ENCODE results near the gene MED26.

The MED26 gene

DNA sequence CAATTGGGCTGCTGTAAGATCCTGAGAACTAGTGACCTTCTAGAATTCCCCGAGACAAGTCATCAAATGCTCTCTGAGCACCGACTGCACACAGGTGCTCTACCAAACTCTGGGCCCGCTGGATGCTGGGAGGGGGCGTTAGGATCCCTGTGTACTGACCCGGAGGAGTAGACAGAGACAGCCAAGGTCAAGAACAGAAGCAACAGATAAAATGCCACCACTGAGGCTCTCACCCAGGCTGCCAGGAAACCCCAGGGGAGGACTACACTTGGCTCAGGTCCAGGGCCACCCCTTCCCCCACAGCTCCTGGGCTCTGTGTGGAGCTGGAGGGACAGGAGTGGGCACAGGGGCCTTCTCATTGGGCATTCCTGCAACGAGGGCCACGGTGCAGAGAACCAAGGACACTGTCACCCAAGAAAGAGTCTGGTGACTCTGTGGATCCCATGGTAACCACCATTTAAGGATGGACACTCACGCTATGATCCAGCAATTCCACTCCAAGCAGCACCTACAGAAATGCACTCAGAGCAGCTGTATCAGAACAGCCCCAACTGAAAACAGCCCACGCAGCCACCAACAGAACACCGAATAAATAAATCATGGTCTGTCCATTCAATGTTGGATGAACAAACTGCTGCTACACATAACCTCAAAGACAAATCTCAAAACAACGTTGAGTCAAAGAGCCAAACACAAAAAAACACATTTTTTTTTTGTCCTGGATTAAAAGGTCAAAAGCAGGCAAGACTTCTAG is 39.0 kb downstream of the MED26 start:
- DNase-seq (ENCODE audit: low read depth), result no peak

DNA sequence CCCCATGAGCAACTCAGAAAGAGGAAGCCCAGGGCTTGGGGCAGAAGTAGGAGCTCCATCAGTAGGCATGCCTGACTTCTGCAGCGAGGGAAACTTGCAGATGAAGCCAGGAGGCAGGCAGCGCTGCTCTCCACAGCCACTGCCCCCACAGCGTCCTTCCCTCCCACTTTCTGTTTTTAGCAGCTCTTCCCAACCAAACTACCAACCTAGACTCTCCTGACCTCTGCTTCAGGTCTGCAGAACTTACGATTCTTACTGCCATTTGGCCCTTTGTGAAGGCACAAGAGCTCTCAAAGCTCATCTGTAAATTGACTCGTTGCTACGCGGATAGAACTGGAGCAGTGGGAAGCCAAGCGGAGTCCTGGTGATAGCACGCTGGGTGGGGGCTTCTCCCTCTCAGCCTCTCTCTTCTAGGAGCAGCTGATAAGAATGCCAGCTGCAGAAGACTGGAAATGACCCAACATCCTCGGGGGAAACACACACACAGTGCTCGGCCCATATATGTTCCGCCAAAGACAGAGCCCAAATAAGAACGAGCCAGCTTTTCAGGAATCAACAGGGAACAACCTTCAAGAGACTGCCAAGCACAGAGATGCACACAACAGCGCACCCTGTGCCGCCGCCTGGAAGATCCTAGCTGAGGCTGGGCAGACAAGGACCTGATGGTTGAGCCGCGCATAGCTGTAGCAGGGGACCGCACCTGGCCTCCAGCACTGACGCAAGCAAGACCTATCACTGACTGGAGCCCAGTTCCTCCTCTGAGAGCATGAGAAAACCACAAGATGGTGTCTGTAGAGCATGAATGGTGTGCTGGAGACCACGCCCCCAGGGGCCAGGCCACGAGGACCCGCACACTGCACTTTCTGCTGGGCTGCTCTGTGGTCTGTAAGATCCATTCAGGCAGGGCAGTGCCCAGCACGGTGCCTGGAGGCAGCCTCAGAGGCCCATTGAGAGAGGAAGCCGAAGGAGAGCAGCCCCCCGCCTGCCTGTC is 39.9 kb downstream of the MED26 start:
- DNase-seq (ENCODE audit: low read depth), result no peak

DNA sequence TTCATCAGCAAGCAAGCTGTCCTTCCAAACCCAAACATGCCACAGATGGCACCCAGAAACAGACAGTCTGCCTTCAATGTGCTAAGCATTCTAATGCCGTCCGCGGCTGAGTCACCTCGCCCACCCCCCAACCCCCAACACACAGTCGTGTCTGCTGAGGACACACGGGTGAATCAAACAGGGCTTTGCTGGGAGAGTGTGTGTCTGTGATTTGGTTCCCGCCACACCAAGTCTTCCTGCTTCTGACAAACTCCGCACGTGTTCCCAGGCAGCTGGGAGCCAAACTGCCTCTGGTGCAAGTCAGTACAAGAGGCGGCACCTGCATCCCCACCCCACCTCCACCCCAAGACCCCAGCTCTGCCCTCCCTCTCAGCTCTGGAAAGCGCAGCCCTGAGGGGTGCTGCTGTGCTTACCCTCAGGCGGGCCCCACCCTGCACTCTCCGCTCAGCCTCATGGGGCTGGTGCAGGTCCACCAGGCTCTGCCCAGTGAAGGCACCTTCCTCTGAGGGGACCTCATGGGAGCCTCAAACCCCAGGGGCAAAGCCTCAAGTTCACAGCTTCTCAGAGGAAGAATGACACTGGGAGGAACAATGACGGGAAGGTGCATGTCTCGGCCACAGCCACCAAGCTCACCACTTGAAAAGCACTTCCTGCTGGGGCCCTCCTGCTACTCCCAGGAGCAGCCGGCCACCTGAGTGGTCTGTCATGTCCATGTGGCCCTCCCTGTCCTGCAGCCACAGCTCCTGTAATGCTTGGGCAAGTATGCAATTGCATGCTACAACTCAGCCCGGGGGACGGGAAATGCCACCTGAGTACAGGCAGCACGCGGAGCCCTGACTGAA is 40.8 kb downstream of the MED26 start:
- no peak for DNase-seq (ENCODE audit: low read depth)

DNA sequence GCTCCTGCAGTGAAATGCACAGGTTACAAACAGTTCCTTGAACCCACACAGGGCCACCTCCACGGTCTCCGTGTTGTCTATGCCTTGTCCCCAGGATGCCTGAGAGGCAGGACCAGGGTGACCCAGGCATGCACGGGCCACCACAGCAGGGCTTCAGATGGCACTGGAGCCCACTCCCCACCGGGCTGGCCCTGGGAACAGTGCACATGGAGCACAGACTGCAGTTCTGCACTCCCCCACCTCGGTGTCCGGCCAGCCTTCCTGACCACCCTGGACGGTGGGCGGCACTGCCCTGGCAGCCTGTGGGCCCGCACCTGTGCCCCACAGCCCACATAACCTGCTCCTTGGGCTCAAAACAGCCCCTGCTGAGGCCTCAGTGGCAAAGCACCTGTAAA is 41.5 kb downstream of the MED26 start:
- no peak for DNase-seq (ENCODE audit: low read depth)

DNA sequence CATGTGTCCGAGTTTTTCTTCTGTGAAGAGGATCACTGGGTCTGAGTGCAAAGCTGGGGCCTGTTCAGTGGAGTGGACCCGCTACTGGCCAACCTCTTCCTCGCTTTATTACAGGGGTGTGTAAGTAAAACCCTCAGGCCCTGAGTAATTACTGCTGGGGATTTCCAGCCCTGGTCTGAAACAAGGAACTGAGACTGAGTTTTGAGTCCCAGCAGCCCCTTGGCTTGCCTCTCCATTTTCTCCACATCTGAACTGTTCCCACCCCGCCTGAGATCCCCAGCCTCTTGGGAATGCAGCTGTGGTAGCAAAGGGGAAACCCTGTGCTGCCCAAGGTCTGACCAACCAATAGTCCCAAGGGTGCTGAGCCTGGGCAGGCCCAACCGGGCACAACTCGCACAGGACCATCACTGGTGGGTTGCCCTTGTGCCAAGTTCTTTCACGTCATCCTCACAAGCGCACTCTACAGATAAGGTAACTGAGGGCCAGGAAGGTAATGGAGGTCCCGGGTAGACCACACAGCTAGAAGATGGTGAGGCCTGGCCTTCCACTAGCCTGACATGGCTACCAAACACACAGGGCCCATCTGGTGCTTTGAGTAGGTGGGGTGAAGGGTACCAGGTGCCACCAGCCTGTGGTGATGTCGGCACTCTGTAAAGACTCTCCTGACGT is 42.1 kb downstream of the MED26 start:
- DNase-seq (ENCODE audit: low read depth), result no peak

DNA sequence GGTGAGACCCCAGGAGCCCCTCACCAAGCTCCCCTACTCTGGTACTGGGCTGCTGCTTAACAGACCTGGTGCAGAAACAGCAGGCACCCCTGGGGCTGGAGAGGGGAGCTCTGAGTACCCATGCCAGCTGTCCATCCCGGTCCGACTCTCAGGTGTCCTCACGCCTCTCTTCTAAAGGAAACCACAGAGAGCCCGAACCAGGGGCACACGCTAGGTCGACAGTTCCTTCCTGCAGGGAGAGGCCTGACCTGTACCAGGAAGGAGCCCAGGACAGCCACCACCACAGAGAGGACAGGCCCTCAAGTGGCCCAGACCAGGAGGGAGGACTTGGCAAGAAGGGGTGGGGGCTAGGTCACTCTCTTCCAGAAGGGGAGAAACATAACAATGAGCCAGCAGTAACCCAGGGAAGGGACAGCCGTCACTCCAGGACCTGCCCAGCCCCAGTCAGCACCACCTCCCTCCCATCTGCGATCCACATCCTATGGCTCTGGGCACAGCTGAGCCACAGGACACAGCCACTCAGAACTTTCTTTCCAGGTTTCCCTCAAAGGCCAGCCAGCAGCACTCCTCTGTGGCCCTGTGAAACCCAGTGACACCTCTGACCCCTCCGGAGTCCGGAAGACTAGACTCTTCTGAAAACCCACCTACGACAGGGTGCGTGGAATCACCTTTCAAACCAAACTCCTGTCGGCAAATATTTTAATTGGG is 42.8 kb downstream of the MED26 start:
- DNase-seq (ENCODE audit: low read depth), result no peak

DNA sequence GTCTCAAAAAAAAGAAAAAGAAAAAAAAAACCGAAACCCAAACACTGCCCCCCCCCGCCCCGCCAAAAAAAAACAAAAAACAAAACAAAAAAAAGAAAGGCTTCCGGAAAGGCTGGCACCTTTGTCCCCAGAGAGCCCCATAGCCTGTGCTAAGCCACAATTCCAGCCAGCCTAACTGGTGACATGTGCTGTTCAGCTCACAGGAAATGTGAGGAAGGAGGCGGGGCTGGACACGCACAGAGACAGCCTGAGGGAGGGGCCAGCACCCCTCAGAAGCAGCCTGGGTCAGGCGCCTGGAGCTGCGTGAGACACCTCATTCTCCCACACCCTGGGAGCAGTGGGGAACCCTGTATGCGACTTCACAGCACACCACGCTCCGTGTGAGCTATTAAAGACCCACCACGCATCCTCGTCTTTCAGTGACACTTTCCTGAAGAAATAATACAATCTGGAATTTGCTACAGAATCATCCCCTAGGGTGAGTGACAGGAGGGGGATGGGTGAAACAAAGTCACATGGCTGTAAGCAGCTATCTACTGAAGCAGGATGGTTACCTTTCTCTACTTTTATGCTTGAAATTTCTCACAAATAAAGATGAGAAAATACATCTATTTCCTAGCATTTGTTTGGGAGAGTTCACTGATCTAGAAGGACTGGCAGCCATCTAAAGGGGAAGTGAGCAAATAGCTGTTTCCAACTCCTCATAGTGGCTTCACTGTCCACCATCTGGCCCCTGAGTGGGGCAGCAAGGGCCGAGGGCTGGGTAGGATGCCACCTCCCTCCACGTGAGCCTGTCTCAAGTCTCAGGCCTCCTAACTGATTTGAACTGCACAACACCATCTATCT is 43.5 kb downstream of the MED26 start:
- peak; percentile 69 for DNase-seq (ENCODE audit: low read depth)

DNA sequence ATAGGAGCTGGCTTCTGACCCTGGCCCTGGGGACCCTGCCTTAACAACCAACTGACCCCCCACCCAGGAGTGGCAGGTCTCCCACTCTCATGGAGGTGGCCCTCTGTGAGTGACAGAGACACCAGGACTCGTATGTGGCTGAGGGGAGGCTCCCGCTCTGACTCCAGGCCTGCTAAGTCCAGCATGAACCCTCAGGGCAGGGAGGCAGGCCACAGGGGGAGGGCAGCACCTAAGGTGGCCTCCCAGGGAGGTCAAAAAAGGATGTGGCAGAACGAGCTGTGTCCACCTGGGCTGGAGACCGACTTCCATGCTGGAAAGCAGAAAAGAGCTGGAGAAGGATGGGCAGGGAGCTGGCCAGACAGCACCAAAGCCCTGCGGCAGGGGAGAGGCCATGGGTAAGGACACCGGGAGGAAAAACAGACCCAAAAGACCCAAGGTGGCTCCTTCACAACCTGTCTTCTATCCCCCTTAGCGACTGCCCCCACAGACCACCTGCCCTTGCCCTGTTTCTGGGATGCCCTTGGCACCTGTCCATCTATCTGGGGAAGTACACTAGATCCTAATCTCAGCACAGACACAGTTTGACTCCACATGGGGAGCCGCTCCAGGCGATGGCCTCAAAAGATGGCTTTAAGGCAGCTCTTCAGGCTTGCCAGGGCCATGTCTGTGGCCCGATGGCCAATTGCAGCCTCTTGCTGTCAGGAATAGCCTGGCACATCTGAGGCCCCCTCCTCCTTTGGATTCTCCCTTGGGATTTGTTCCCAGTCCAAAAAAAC is 45.3 kb downstream of the MED26 start:
- DNase-seq (ENCODE audit: low read depth), result no peak

DNA sequence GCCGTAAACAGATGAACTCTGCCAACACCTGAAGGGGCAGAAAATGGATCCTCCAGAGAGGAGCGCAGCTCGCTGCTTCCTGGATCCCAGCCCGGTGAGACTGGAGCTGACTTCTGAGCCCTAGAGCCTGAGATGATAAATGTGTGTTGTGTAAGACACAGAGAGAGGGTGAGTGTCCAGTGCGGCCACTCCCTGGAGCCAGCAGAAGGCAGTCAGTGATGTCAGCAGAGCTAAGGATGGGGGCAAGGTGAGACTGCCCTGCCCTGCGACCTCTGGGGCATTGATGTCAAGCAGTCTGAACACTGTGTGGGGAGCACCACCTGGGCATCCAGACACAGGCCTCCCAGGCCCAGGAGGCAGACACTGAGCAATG is 46.0 kb downstream of the MED26 start:
- DNase-seq (ENCODE audit: low read depth), result no peak

DNA sequence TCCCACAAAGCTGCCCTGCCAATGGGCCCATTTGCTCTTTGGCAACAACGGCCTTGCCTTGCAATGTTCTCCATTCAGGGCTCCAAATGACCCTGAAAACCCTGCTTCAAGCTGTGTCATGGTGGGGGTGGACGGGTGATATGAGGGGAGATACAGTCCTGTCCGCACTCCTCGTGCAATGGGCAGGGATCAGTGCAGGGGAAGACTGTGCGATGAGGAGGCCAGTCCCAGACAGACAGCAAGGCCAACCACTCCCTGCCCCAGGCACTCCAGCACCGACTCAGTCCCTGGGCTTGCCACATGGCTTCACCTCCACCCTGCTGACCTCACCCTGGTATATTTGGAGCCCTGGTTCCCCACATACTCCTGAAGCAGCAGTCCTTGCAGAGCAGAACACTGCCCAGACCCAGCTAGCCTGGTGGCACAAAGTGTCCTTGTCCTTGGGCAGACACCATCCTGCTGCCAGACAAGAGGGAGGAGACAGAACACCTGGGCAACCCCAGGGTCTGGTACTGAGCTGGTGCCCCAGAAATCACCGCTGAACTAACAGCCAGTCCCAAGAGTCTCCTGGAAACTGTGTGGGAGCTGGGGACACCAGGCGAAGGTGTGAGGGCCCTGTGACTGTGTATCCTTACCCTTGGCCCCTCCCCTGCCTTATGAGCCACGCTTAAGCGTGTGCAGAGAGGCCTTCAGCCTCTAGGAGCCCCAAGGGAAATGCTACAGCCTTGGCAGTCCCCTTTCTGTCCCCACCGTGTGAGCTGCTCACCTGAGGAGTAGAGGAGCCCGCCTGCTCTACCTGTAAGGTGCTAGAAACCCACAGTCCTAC is 46.6 kb downstream of the MED26 start:
- DNase-seq (ENCODE audit: low read depth), result no peak

DNA sequence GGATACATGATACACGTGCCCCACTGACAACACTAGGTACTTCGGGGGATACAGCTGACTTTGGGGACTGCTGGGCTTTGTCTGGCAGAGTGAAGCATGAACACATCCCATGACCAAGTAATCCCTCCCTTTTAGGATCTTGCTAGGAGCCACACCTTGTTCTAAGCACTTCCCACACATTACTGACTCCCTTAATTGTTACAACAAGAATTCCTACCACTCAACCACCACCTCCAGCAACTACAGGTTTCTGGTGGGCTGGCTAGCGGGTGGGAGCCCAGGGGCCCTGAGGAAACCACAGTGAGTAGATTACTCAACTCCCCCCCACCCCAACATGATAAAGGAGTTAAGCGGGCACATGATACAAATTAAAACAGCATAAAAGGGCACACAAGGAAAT is 48.6 kb downstream of the MED26 start:
- no peak for DNase-seq (ENCODE audit: low read depth)

DNA sequence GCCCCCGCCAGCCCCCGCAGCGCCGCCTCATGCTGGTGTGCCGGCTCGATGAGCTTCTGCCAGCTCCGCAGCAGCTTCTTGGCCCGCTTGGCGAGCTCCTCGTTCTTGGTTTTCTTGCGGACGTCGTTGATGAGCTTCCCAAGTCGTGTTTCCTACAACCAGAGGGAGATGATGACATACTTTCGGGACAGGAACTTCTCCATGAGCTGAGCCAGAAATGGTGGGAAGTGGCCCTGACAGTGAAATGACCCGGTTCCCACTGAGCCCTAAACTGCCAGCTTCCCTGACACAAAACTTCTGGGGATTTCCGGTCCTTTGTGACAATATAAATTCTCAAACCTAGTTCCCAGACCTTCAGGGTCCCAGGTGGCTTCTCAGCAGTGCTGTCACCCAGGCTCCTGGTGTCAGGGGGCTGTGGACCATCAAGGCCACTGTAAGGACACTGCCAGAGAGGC is 50.4 kb downstream of the MED26 start:
- DNase-seq (ENCODE audit: low read depth), result no peak

DNA sequence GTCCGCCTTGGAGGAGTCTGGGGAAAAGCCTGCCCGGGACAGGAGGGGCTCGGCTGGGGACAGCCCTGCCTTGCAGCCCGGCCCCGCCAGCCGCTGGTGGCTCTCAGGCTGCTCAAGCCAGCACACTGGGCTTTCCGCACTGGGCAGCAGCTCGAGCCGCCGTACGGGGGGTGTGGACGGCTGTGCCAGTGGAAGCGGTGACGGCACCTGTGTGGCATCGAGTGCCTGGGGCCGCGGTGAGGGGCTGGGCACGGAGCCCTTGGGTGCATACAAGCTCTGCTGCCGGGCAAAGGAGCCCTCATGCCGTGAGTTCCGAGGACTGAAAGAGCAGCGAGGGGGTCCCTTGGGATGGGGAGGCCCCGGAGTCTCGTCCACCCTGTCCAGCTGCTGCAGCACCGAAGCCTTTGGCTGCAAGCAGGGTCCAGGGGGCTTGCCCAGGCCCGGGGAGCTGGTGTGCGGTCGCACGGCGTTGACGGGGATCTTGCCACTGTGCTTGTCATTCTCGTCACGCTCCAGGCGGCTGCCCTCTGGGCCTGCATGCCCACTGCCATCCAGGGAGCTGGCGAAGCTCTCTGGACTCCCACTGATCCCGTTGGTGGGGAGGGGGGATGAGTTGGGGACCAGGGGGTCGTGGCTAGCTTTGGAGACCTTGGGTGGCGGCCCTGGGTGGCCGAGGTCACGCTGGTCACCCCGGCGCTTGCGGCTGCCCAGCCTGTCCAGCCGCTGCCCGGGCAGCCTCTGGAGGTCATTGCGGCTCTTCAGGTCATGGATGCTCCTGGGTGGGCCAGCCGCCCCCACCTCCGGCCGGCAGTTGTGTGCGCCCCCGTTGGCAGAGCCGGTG is 51.1 kb downstream of the MED26 start:
- no peak for DNase-seq (ENCODE audit: low read depth)

DNA sequence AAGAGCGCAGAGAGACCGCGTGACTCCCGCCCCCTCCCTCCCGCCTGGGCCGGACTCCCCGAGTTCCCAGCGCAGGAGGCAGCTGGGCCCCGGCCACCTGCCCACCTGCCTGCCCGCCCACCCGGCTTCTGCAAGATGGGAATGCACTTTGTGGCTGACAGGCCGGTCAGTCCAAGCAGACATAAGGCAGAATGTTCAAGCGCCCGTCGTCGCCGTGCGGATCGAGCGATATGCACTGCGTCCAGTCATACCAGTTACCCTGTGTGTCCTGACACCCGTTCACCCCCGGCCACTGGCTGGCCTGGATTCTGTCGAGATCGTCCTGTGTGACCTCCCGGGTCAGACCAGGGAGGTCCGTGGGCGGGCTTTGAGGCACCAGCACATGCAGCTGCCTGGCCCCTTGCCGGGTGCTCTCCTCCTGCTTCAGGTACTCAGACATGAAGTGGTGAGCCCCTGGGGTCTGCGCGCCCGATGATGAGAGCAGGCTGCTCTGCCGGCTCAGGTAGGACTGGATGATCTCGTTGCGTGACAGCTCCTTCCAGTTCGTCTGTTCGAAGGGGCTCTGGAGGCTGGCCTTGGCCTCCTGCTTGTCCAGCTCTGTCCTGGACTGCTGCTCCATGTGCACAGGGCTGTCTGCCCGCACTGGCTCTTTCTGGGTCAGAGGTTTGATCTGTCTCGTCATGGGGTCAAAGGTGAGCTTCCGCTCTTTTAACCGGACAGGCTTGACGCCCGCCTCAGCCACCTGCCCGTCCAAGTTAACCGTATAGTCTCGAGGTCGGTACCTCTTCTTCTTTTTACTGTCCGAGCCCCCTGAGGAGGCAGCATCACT is 51.9 kb downstream of the MED26 start:
- DNase-seq (ENCODE audit: low read depth), result no peak

DNA sequence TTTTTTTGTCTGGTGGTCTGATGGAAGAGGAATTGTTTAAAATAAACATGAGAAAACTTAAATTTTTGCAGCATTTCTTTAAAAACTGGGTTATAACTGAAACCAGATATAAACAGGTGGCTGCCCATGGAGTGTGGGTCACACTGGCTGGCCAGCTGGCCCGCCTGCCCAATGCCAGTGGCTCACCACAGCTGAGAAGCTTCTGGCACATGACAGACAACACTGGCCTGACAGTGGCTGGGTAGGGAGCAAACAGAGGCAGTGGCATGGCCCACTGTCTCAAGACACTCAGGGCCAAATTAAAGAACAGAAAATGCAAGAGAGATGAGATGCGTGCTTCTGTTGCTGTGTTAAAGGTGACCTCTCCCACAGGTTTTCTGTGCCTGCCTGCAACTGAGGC is 52.7 kb downstream of the MED26 start:
- no peak for DNase-seq (ENCODE audit: low read depth)

DNA sequence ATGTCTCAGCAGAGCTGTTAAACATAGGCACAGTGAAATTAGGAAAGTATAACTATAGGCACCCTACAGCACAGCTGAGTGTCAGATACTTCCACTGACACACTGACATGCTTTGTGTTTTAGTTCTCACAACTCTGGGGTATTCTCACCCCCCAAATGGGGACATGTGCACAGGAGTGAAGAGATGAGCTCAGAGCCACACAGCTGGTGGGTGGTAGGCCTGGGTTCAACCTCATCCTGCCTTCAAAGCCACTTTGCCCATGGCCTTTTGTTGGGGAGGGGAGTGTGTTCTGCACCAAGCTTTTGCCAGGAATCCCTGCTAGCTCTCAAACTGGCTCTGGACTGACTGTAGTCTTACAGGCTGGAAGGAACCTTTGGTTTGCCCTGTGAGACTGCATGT is 54.1 kb downstream of the MED26 start:
- DNase-seq (ENCODE audit: low read depth), result no peak

DNA sequence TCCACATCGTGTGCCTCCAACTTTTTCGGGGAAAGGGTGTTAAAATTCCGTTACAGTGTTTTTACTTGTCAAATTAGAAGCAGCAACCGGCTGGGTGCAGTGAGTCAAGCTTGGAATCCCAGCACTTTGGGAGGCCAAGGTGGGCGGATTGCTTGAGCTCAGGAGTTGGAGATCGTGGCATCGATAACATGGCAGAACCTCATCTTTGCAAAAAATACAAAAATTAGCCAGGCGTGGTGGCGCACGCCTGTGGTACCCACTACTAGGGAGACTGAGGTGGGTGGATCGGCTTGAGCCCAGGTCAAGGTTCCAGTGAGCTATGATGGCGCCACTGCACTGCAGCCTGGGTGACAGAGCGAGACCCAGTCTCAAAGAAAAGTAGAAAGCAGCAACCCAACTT is 54.7 kb downstream of the MED26 start:
- no peak for DNase-seq (ENCODE audit: low read depth)

Measured in fibroblast of gingiva (primary cell).